Activated T-cell treated with anti-CD3 and anti-CD28 coated beads, Interleukin-2, amount 50 U/mL, for 4 hours (primary cell): ENCODE measurements around the gene SEC22C. TPM values are rescaled to one million over a fixed set of nuclear protein-coding genes. Genes with fewer than 3 reads are reported as not detected.
A peak's percentile ranks its signal among the peaks of the same experiment; 100 is the strongest.
"Not testable (repeated sequence)": the region's sequence is repeated elsewhere in the genome, so short reads cannot be mapped to it uniquely, and the experiment has no call there.

Experiments
- ATAC-seq, 2 donors: fragments of 200-7000 bp; cut with Tn5 transposase; one replicate each; pipeline ENCODE4 v1.10.0; 2021
- DNase-seq: peaks from one replicate; pipeline ENCODE4 v3.0.0-alpha.2; 2020
- H3K27me3 Mint-ChIP-seq: one replicate; pipeline ENCODE4 v1.8.0; 2021; ENCODE audit warnings: low read depth, mixed read lengths
- H3K36me3 Mint-ChIP-seq: one replicate; pipeline ENCODE4 v1.8.0; 2022; ENCODE audit warnings: mixed read lengths; ENCODE audit not compliant: insufficient read depth
- H3K4me1 Mint-ChIP-seq: one replicate; pipeline ENCODE4 v1.8.0; 2021; ENCODE audit warnings: low read depth, mixed read lengths
- H3K4me3 Mint-ChIP-seq: one replicate; pipeline ENCODE4 v1.8.0; 2021; ENCODE audit warnings: mild to moderate bottlenecking, moderate library complexity, mixed read lengths
- H3K9me3 Mint-ChIP-seq: one replicate; pipeline ENCODE4 v1.8.0; 2021; ENCODE audit warnings: mixed read lengths
- total RNA-seq, 3 donors: library from RNA; stranded (reverse); gene quantifications; one replicate each; pipeline ENCODE4 v1.2.1, GENCODE V29; 2021

Gene SEC22C, protein sequence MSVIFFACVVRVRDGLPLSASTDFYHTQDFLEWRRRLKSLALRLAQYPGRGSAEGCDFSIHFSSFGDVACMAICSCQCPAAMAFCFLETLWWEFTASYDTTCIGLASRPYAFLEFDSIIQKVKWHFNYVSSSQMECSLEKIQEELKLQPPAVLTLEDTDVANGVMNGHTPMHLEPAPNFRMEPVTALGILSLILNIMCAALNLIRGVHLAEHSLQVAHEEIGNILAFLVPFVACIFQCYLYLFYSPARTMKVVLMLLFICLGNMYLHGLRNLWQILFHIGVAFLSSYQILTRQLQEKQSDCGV
- 10 to 100 TPM; 32.0 to 35.3 (median 35.1) TPM for total RNA-seq

DNA sequence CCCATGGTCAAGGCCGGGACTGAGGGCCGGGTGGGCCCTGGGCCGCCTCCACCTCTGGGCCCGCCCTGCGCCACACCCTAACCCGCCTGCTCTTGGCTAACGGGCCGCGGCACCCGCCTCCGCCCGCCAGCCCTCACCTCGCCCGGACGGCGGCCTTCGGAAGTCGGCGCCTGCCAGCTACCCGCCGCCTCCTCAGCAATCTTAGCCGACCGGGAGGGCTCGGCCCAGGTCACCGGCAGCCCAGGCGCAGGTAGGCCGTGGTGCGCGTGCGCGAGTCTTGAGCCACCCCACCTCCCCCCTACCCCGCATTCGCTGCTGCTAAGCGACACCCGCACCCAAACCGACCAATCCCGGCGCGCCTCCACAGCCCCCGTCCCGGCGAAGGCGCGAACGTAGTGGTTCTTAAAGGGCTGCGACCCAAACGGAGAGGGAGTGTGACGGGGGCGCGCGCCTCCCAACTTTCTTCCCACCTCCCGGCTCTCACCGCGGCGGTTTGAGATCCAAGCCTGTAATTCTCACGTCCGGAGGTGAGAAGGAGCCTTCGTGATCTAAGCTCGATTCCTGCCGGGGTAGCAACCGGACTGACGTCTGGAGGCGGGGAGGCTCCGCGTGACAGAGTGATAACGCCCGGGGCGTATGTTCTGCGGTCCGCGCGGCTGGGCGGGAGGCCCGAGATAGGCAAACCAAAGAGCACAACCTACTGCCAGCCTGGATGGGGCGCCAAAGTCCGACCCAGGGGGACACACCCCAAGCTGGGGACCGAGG lies at the start of gene SEC22C:
SEC22C (minus strand) TSS at position 259 of the 765 bp plus-strand sequence. CDS start 12,921 bp downstream, outside the sequence.
- peak; percentile 93 for DNase-seq
- ATAC-seq = peak; percentile 93 to 95
- H3K4me1 Mint-ChIP-seq = peaks cover 40% of the 10 kb centered on the region
- H3K9me3 Mint-ChIP-seq = peaks cover 3% of the 10 kb centered on the region
- H3K27me3 Mint-ChIP-seq = no peaks in the 10 kb centered on the region
- H3K36me3 Mint-ChIP-seq = peaks cover 10% of the 10 kb centered on the region
- H3K4me3 Mint-ChIP-seq = peak within 1 kb of the TSS; percentile 89

DNA sequence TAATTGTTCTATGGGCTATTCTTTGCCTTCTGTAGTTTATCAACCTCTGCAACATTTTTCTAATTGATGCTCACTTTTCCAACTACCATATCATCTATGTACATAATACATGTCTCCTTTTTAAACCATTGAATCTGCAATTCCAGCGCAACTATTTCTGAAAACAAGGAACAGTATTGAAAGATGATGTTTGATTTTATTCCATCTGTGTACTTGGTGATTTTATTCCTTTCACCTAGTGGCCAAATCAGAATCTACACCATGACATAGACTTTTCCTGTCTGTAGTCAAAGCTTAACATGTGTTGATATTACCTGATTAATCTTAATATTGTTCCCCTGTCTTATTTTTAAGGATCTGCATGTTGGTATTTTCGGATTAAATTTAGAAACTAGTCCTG lies 31.7 kb upstream of the SEC22C start:
- no peaks in the 10 kb centered on the region for H3K27me3 Mint-ChIP-seq
- H3K36me3 Mint-ChIP-seq = peaks cover 15% of the 10 kb centered on the region
- H3K4me3 Mint-ChIP-seq = no peak overlapping the region
- no peak for DNase-seq
- no peak for ATAC-seq
- peaks cover 59% of the 10 kb centered on the region for H3K4me1 Mint-ChIP-seq
- no peaks in the 10 kb centered on the region for H3K9me3 Mint-ChIP-seq

DNA sequence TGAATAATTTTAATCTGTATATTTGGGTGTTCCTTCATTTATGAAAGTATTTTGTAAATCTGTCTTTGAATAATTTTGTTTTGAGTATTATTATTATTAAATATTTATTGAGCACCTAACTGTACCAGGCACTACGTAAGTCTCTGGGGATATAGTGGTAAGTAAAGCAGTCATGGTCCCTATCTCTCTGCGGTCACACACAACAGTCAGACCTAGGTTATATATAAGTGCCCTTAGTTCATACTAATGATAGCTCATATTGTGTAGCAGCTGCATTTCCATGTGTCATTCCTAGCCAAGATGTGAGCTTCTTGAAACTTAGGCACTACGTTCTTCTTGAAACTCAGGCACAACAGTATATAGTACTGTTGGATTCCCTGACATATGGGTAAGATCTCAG lies 31.2 kb upstream of the SEC22C start:
- ATAC-seq (no peak), DNase-seq (no peak)
- Mint-ChIP-seq H3K4me1 (peaks cover 63% of the 10 kb centered on the region), H3K9me3 (no peaks in the 10 kb centered on the region), H3K4me3 (no peak overlapping the region), H3K27me3 (no peaks in the 10 kb centered on the region), H3K36me3 (peaks cover 15% of the 10 kb centered on the region)

DNA sequence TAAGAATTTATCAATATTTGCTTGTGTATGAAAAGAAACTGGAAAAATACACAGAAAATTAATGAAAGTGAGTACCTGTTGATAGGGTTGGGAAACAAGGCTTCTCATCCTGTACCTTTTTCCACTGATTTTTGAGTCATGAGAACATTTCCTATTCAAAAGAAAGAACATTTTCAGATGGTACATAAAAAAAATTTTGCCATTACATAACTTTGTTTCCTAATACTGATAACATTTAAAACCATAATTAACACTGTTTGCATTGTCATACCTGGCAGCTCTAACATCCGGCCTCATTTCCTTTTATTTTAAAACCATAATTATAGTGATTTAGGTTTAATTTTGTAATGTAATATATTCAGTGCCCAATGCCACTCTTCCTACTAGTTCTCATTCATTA lies 30.4 kb upstream of the SEC22C start:
- DNase-seq = no peak
- Mint-ChIP-seq H3K36me3 (peaks cover 18% of the 10 kb centered on the region), H3K27me3 (no peaks in the 10 kb centered on the region), H3K9me3 (no peaks in the 10 kb centered on the region), H3K4me3 (no peak overlapping the region), H3K4me1 (peaks cover 67% of the 10 kb centered on the region)
- ATAC-seq = no peak

DNA sequence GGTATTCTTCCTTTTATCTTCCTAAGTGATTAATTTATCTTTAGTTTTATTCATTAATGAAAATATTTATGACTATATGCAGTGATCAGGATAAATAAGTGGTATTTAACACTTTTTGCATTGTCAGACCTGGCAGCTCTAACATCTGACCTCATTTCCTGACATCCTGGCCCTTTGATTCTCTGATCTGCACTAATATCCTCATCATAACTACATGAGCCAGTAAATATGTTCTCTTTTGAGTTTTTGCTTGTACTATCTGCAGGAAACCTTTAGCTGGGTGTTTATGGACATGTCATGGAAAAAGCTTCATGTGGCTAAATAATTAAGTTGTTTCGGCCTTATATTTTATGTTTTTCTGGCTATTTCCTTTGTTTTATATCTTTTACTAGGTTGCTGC lies 29.2 kb upstream of the SEC22C start:
- Mint-ChIP-seq H3K9me3 (no peaks in the 10 kb centered on the region), H3K4me3 (no peak overlapping the region), H3K36me3 (peaks cover 23% of the 10 kb centered on the region), H3K4me1 (peaks cover 66% of the 10 kb centered on the region), H3K27me3 (no peaks in the 10 kb centered on the region)
- DNase-seq = no peak
- ATAC-seq = no peak

DNA sequence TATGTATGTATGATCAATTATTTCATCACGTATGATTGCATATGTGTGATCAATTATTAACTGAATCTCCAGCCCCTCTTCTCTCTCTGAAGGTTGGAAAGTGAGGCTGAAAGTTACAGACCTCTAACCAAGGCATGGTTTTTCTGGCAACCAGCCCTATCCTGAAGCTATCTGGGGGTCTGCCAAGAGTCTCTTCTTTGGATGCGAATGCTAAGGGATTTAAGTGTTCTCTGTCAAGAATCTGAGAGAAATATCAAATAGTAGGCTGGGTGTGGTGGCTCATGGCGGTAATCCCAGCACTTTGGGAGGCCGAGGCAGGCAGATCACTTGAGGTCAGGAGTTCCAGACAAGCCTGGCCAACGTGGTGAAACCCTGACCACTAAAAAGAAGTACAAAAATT lies 26.8 kb upstream of the SEC22C start:
- Mint-ChIP-seq H3K27me3 (no peaks in the 10 kb centered on the region), H3K36me3 (peaks cover 30% of the 10 kb centered on the region), H3K4me1 (peaks cover 74% of the 10 kb centered on the region), H3K9me3 (no peaks in the 10 kb centered on the region), H3K4me3 (no peak overlapping the region)
- ATAC-seq (no peak), DNase-seq (no peak)

DNA sequence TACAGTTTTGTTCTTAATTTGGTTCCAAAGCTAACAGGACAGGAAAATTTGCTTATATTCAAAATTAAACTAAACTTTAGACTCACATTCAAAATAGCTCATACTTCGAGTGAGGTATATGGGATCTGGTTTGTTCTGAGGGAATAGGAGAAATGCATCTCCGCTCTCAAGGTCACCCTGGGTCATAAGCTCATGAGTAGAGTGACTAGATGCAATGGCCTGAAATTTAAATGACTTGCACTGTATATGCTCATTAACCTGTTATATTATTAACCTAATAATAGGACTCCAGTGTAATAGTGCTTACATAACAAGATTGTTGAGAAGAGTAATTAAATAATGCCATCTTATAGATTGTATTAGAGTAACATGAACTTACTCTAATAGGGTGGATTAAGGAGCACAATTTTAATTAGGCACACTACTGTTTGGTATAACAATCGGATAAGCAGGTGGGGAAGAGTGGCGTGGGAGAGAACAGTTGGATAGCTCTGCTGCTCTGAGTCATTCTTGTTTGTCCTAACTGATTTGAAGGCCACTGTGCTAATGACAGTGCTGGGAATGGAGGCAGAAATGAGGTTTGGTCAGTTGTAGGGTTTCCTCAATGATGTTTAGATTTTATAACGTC lies 23.9 kb upstream of the SEC22C start:
- DNase-seq = no peak
- no peaks in the 10 kb centered on the region for H3K27me3 Mint-ChIP-seq
- no peak overlapping the region for H3K4me3 Mint-ChIP-seq
- H3K9me3 Mint-ChIP-seq = no peaks in the 10 kb centered on the region
- peaks cover 61% of the 10 kb centered on the region for H3K4me1 Mint-ChIP-seq
- no peak for ATAC-seq
- H3K36me3 Mint-ChIP-seq = peaks cover 31% of the 10 kb centered on the region

DNA sequence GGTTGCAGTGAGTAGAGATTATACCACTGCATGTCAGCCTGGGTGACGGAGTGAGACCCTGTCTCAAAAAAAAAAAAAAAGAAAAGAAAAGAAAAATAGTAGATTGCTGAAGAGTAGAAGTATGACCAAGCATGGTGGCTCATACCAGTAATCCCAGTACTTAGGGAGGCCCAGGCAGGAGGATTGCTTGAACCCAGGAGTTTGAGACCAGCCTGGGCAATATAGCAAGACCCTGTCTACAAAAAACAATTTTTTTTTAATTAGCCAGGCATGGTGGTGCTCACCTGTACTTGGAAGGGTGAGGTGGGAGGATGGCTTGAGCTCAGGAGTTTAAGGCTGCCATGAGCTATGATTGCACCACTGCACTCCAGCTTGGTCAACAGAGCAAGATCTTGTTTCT lies 21.2 kb upstream of the SEC22C start:
- Mint-ChIP-seq H3K9me3 (no peaks in the 10 kb centered on the region), H3K4me3 (no peak overlapping the region), H3K27me3 (no peaks in the 10 kb centered on the region), H3K36me3 (peaks cover 24% of the 10 kb centered on the region), H3K4me1 (peaks cover 48% of the 10 kb centered on the region)
- DNase-seq (no peak), ATAC-seq (no peak)

DNA sequence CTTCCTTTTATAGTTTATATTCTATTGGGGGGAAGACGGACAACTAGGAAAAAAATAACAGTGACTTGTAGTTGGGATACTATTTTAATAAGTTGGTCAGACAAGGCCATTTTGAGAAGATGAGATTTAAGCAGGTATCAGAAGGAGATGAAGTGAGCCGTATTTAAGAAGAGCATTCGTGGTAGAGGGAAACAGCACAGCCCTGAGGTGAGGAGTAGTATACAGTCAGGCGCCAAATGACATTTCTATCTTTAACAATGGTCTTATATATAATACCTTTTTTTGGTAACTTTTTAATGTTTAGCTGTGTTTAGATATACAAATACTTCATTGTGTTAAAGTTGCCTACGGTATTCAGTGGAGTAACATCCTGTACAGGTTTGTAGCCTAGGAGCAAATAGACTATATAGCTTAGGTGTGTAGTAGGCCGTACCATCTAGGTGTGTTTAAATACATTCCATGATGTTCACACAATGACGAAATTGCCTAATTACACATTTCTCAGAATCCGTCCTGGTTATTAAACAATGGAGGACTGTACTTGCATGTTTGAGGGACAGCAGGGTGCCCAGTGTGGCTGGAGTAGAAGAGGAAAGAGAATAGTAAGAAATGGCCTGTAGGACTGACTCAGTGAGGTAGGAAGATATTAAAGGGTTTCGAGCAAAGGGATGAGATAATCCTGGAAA lies 20.3 kb upstream of the SEC22C start:
- Mint-ChIP-seq H3K4me1 (peaks cover 42% of the 10 kb centered on the region), H3K4me3 (peak overlapping the region; percentile 92), H3K36me3 (peaks cover 19% of the 10 kb centered on the region), H3K27me3 (no peaks in the 10 kb centered on the region), H3K9me3 (no peaks in the 10 kb centered on the region)
- no peak for ATAC-seq
- DNase-seq = no peak

DNA sequence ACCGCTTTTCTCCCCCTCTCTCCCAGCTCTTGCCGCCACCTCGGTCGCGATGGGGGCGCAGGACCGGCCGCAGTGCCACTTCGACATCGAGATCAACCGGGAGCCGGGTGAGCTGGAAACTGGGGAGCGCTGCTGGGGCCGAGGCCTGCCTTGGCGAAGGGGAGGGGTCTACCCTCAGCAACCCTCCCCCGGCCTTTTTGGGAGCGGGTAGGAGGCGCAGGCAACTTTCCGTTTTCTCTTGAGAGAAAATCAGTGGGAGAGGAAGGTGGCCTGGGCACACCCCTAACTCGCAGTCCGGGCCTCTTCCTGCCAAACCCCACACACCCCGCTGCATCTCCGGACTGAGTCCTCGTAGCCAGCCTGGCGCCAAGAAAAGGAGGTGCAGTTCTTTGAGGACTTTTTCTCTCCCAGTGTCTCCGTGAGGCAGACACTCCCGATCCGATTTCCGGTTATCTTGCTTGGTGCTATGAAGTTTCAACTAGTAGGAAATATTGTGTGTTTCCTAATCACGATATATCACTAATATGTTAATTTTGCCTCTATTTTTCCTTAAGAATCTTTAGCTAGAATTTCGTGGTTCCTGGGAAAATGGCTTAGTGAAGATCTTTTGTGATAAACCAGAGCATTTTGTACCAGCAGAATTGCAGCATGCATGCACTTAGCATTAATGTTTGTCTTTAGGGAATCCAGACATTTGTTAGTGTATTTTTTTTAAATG lies 19.4 kb upstream of the SEC22C start:
- no peaks in the 10 kb centered on the region for H3K27me3 Mint-ChIP-seq
- no peaks in the 10 kb centered on the region for H3K9me3 Mint-ChIP-seq
- ATAC-seq (peak; percentile 32 to 40), DNase-seq (peak; percentile 42)
- peaks cover 37% of the 10 kb centered on the region for H3K4me1 Mint-ChIP-seq
- H3K36me3 Mint-ChIP-seq = peaks cover 17% of the 10 kb centered on the region
- peak overlapping the region; percentile 92 for H3K4me3 Mint-ChIP-seq

DNA sequence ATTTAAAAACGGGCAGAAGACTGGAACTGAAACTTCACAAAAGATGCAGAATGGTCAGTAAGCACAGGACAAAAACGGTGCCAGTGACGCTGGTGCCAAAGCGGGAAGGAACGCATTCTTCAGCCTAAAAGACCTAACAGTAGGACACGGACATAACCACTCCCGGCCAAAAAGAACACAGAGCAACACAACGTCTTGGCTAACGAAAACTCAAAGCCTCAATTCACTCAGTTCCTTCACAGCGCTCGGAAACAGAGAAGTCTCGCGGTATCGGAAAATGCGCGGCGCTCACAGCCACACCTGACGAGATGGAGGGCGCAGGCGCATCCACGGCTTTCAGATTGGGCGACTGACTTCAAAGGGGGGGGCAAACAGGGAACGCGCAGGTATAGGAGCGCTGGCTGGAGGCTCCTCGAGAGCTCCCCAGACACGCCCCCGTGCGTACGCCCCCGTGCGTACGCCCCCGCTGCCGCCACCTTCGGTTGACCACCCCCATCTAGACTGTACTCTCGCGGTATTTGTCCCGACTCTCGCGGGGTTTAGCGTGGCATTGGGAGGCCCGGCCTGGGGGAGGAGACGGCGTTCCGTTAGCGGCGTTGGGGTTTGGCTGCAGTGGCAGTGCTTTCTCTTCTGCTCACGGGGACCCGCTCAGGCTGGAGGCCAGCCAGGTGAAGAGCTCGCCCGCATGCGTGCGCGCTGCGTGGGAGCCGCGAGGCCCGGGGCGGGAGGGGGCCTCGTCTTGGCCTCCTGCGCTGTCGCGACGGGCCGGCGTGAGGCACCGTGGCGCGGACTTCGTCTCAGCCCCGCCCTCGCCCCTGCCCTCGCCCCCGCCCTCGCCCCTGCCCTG lies 18.6 kb upstream of the SEC22C start, which contains the start of gene NKTR:
NKTR (plus strand) TSS at position 576 of the 847 bp plus-strand sequence. CDS start 321 bp downstream, outside the sequence.
- DNase-seq (peak; percentile 100), ATAC-seq (peak; percentile 93)
- Mint-ChIP-seq H3K27me3 (no peaks in the 10 kb centered on the region), H3K4me3 (peak within 1 kb of the TSS; percentile 92), H3K4me1 (peaks cover 31% of the 10 kb centered on the region), H3K9me3 (no peaks in the 10 kb centered on the region), H3K36me3 (peaks cover 14% of the 10 kb centered on the region)

DNA sequence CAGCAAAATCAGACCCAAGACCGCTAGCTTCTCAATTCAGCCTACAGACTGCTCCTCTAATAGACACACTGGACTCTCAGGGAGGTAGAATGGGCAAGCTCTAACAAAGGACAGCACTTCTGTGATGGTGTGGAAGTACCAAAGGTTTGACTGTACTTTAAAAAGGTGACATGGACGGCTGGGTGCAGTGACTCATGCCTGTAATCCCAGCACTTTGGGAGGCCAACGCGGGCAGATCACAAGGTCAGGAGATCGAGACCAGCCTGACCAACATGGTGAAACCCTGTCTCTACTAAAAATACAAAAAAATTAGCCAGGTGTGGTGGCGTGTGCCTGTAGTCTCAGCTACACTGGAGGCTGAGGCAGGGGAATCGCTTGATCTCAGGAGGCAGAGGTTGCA lies 15.3 kb upstream of the SEC22C start:
- H3K27me3 Mint-ChIP-seq, H3K4me3 Mint-ChIP-seq, ATAC-seq, H3K9me3 Mint-ChIP-seq, DNase-seq: not testable (repeated sequence)
- Mint-ChIP-seq H3K4me1 (peaks cover 34% of the 10 kb centered on the region), H3K36me3 (peaks cover 15% of the 10 kb centered on the region)

DNA sequence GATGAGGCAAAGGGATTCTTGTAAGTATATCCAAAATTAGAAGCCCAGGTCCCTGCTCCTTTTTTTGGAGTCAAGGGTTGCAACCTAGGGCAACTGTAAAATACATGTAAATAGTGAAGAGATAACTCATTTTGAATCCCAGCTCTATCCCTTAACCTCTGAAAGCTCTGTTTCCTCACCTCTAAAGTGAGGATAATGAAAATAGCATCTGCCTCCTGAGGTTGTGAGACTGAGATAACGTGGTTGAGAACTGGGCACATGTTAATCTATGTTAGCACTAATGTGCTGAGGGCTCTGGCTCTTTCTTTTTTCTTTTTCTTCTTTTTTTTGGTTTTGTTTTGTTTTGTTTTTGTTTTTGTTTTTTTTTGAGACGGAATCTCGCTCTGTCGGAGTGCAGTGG lies 13.9 kb upstream of the SEC22C start:
- no peak overlapping the region for H3K4me3 Mint-ChIP-seq
- ATAC-seq (no peak), DNase-seq (no peak)
- peaks cover 39% of the 10 kb centered on the region for H3K4me1 Mint-ChIP-seq
- H3K36me3 Mint-ChIP-seq = peaks cover 14% of the 10 kb centered on the region
- no peaks in the 10 kb centered on the region for H3K9me3 Mint-ChIP-seq
- H3K27me3 Mint-ChIP-seq = no peaks in the 10 kb centered on the region
